H9 (cell line): Measurements from ENCODE around the gene CD2. TPM values are rescaled to one million over a fixed set of nuclear protein-coding genes. Genes with fewer than 3 reads are reported as not detected.

Source experiments
- DNase-seq: peaks from one replicate; pipeline ENCODE4 v3.0.0-alpha.2; 2017
- H2AFZ ChIP-seq: one replicate; pipeline ENCODE4 v1.6.1; 2013; ENCODE audit warnings: mild to moderate bottlenecking, low read length, control low read depth, moderate library complexity
- H2AK5ac ChIP-seq: 2 replicates; pipeline ENCODE4 v1.6.1; 2013; ENCODE audit warnings: low read length, control low read depth, mixed read lengths; ENCODE audit not compliant: insufficient read length
- H2BK120ac ChIP-seq: one replicate; pipeline ENCODE4 v1.6.1; 2013; ENCODE audit warnings: low read depth, mild to moderate bottlenecking, low read length, control low read depth, inconsistent platforms; ENCODE audit not compliant: poor library complexity, severe bottlenecking
- H2BK12ac ChIP-seq: 2 replicates; pipeline ENCODE4 v1.6.1; 2013; ENCODE audit warnings: low read length, control low read depth, mixed read lengths, low read depth; ENCODE audit not compliant: insufficient read length
- H2BK15ac ChIP-seq: 2 replicates; pipeline ENCODE4 v1.6.1; 2013; ENCODE audit warnings: low read depth, low read length, control low read depth
- H2BK20ac ChIP-seq: one replicate; pipeline ENCODE4 v1.6.1; 2013; ENCODE audit warnings: low read depth, mild to moderate bottlenecking, low read length, control low read depth, inconsistent platforms; ENCODE audit not compliant: poor library complexity, severe bottlenecking
- H2BK5ac ChIP-seq: 2 replicates; pipeline ENCODE4 v1.6.1; 2013; ENCODE audit warnings: low read length, control low read depth, mixed read lengths; ENCODE audit not compliant: insufficient read length
- H3K14ac ChIP-seq: 2 replicates; pipeline ENCODE4 v1.6.1; 2013; ENCODE audit warnings: low read length, control low read depth; ENCODE audit not compliant: insufficient read depth
- H3K18ac ChIP-seq: 2 replicates; pipeline ENCODE4 v1.6.1; 2013; ENCODE audit warnings: low read depth, mild to moderate bottlenecking, mixed read lengths, low read length, control low read depth; ENCODE audit not compliant: insufficient read length
- H3K23ac ChIP-seq: 2 replicates; pipeline ENCODE4 v1.6.1; 2013; ENCODE audit warnings: low read length, control low read depth, mixed read lengths, low read depth; ENCODE audit not compliant: insufficient read length
- H3K23me2 ChIP-seq: 2 replicates; pipeline ENCODE4 v1.6.1; 2013; ENCODE audit warnings: low read depth, mild to moderate bottlenecking, mixed read lengths, low read length, control low read depth; ENCODE audit not compliant: insufficient read length, poor library complexity, severe bottlenecking
- H3K27ac ChIP-seq: 2 replicates; pipeline ENCODE4 v1.5.1; 2013; ENCODE audit warnings: low read length, control low read depth, mixed read lengths, low read depth; ENCODE audit not compliant: insufficient read length
- H3K27me3 ChIP-seq: 2 replicates; pipeline ENCODE4 v1.6.1; 2013; ENCODE audit warnings: low read length, control low read depth, inconsistent platforms; ENCODE audit not compliant: insufficient read depth
- H3K4ac ChIP-seq: 2 replicates; pipeline ENCODE4 v1.6.1; 2013; ENCODE audit warnings: low read depth, mild to moderate bottlenecking, control low read depth, inconsistent platforms, low read length, moderate library complexity
- H3K4me1 ChIP-seq: 2 replicates; pipeline ENCODE4 v1.6.1; 2013; ENCODE audit warnings: low read length, control low read depth, inconsistent platforms; ENCODE audit not compliant: insufficient read depth
- H3K4me2 ChIP-seq: 2 replicates; pipeline ENCODE4 v1.6.1; 2013; ENCODE audit warnings: low read length, control low read depth, mixed read lengths; ENCODE audit not compliant: insufficient read length, insufficient read depth
- H3K56ac ChIP-seq: 2 replicates; pipeline ENCODE4 v1.6.1; 2013; ENCODE audit warnings: low read depth, mild to moderate bottlenecking, mixed read lengths, low read length, control low read depth; ENCODE audit not compliant: insufficient read length
- H3K79me1 ChIP-seq: 2 replicates; pipeline ENCODE4 v1.6.1; 2013; ENCODE audit warnings: low read depth, mild to moderate bottlenecking, moderate library complexity, low read length, control low read depth, inconsistent platforms; ENCODE audit not compliant: insufficient read depth, poor library complexity, severe bottlenecking
- H3K79me2 ChIP-seq: 2 replicates; pipeline ENCODE4 v1.6.1; 2013; ENCODE audit warnings: low read length, control low read depth, inconsistent platforms; ENCODE audit not compliant: insufficient read depth
- H3K9ac ChIP-seq: 2 replicates; pipeline ENCODE4 v1.6.1; 2013; ENCODE audit warnings: low read length, control low read depth, mixed read lengths; ENCODE audit not compliant: insufficient read length; ENCODE audit errors: extremely low read depth
- H3K9me3 ChIP-seq: one replicate; pipeline ENCODE4 v1.6.1; 2013; ENCODE audit warnings: low read depth, low read length, inconsistent platforms; ENCODE audit not compliant: control insufficient read depth
- H3T11ph ChIP-seq: one replicate; pipeline ENCODE4 v1.6.1; 2013; ENCODE audit warnings: mild to moderate bottlenecking, low read length, control low read depth, inconsistent platforms
- H4K20me1 ChIP-seq: one replicate; pipeline ENCODE4 v1.6.1; 2013; ENCODE audit not compliant: control insufficient read depth, insufficient read length, insufficient read depth
- H4K5ac ChIP-seq: 2 replicates; pipeline ENCODE4 v1.6.1; 2013; ENCODE audit warnings: low read depth, mild to moderate bottlenecking, mixed read lengths, low read length, control low read depth; ENCODE audit not compliant: insufficient read length
- H4K8ac ChIP-seq: replicated peaks from 2 replicates; pipeline ENCODE4 v1.6.1; 2013; ENCODE audit warnings: low read length, control low read depth, mixed read lengths, low read depth; ENCODE audit not compliant: insufficient read length
- H4K91ac ChIP-seq: 2 replicates; pipeline ENCODE4 v1.6.1; 2013; ENCODE audit warnings: low read depth, mild to moderate bottlenecking, moderate library complexity, mixed read lengths, low read length, control low read depth; ENCODE audit not compliant: insufficient read length
- H3K27ac Mint-ChIP-seq, 3 experiments: 2 replicates in 2 of 3; 3 replicates in 1 of 3; pipeline ENCODE4 v1.8.0; 2020 to 2021; ENCODE audit warnings: mixed read lengths in 3 of 3, mild to moderate bottlenecking in 1 of 3, moderate library complexity in 1 of 3
- H3K27me3 Mint-ChIP-seq: 2 replicates; pipeline ENCODE4 v1.8.0; 2021; ENCODE audit warnings: low read depth, mild to moderate bottlenecking, moderate library complexity, mixed read lengths
- H3K36me3 Mint-ChIP-seq, 3 experiments: 2 replicates in 2 of 3; 3 replicates in 1 of 3; pipeline ENCODE4 v1.8.0; 2020 to 2021; ENCODE audit warnings: low read depth in 3 of 3, mixed read lengths in 3 of 3; ENCODE audit not compliant: insufficient read depth in 1 of 3
- H3K4me1 Mint-ChIP-seq, 2 experiments: 2 replicates each; pipeline ENCODE4 v1.8.0; 2020; ENCODE audit warnings: mixed read lengths in 2 of 2
- H3K4me3 Mint-ChIP-seq, 2 experiments: 2 replicates in 1 of 2; 3 replicates in 1 of 2; pipeline ENCODE4 v1.8.0; 2020 to 2021; ENCODE audit warnings: mild to moderate bottlenecking in 2 of 2, mixed read lengths in 2 of 2, moderate library complexity in 1 of 2
- H3K9me3 Mint-ChIP-seq, 2 experiments: 2 replicates in 1 of 2; 3 replicates in 1 of 2; pipeline ENCODE4 v1.8.0; 2020; ENCODE audit warnings: mild to moderate bottlenecking in 2 of 2, mixed read lengths in 2 of 2, moderate library complexity in 1 of 2
- CTCF ChIP-seq: fragments of 200-600 bp; sonication (generic); conservative IDR thresholded peaks from 3 replicates; pipeline ENCODE4 v1.8.0; 2021; ENCODE audit warnings: antibody characterized with exemption, mild to moderate bottlenecking
- WGBS: extraction: QIAGEN DNeasy Blood & Tissue Kit; methylation state at CpG from one replicate; pipeline ENCODE4 v1.1.7; 2013; ENCODE audit warnings: missing lambda C conversion rate, low lambda C conversion rate, mixed read lengths; ENCODE audit not compliant: insufficient read length; ENCODE audit errors: extremely low coverage; 5-methylcytosine and 5-hydroxymethylcytosine counted together
- total RNA-seq: library from RNA; stranded (reverse); gene quantifications from 2 replicates; pipeline ENCODE4 v1.2.1, GENCODE V29; 2021

The CD2 gene
- total RNA-seq, 1 experiment from 2014 or later = not detected

DNA sequence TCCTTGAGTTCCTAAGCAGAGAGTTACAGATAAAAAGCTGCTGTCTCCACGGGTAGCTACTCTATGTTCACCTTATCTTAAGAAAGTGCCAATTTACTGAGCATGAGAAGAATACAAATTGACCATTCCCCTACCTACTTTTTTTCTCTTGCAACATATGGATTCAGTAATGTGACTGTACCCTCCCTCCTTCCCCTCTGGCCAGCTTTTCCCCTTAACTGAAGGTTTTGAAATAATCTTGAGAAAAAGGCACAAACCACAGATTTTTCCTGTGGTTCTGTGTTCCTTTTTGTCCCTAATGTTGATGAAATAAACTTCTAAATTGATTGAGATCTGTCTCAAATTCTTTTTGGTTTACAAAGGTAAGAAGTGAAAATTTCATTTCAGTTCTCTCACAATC lies 2.6 kb upstream of the CD2 start:
- Mint-ChIP-seq H3K36me3 (peaks cover 3 to 14% (median 5%) of the 10 kb centered on the region in 3 experiments; a peak in 4 of 7 replicates), H3K27ac (no peak overlapping the region), H3K9me3 (peaks cover 21 to 22% of the 10 kb centered on the region in 2 experiments; a peak in 4 of 5 replicates), H3K27me3 (no peaks in the 10 kb centered on the region; the same call in 1 of the 2 replicates), H3K4me3 (no peak overlapping the region), H3K4me1 (no peaks in the 10 kb centered on the region)
- DNase-seq = no peak
- H3K79me1 ChIP-seq = no peaks in the 10 kb centered on the region
- H3K23ac ChIP-seq = no peak overlapping the region
- no peak overlapping the region for H2BK120ac ChIP-seq
- no peak overlapping the region for H3K9ac ChIP-seq
- no peaks in the 10 kb centered on the region for H3K27me3 ChIP-seq
- H2BK12ac ChIP-seq = no peak overlapping the region
- no peaks in the 10 kb centered on the region for H3K23me2 ChIP-seq
- H4K20me1 ChIP-seq = no peaks in the 10 kb centered on the region
- H2BK5ac ChIP-seq = no peak overlapping the region
- H4K91ac ChIP-seq = no peak overlapping the region
- no peak for TF ChIP-seq CTCF
- no peak overlapping the region for H3K14ac ChIP-seq
- no peak overlapping the region for H2BK15ac ChIP-seq
- no peak overlapping the region for H4K5ac ChIP-seq
- no peak overlapping the region for H3K27ac ChIP-seq
- no peak overlapping the region for H3T11ph ChIP-seq
- no peak overlapping the region for H3K4me2 ChIP-seq
- H3K79me2 ChIP-seq = no peaks in the 10 kb centered on the region
- H3K18ac ChIP-seq = no peak overlapping the region
- WGBS = no CpG with 5 or more reads among the region's 1 CpG
- H3K56ac ChIP-seq = no peak overlapping the region
- H4K8ac ChIP-seq = no peak overlapping the region
- no peak overlapping the region for H3K4ac ChIP-seq
- no peak overlapping the region for H2AK5ac ChIP-seq
- no peaks in the 10 kb centered on the region for H3K4me1 ChIP-seq
- H2BK20ac ChIP-seq = no peak overlapping the region
- H2AFZ ChIP-seq = no peak overlapping the region
- H3K9me3 ChIP-seq = peaks cover 8% of the 10 kb centered on the region
